Measurements from ENCODE around the gene COL26A1. TPM values are rescaled to one million over a fixed set of nuclear protein-coding genes. Genes with fewer than 3 reads are reported as not detected.
A peak's percentile ranks its signal among the peaks of the same experiment; 100 is the strongest.

Gene COL26A1
- total RNA-seq, 2 donors from 2014 or later, result 3.8 to 10.3 TPM

DNA sequence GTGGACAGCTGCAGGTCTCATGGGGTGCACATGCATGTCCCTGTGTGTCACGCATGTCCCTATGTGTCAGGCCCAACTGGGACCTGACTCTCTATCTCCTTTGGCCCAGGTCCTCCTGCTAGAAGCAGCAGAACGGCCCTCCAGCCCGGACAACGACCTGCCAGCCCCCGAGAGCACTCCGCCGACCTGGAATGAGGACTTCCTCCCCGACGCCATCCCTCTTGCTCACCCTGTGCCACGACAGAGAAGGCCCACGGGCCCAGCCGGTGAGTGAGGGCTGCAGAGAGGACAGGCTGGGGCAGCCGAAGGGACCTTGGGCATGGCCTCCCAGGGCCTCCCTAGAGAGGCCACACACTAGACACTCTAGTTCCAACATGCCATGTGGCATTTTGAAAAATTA is 177.1 kb downstream of the COL26A1 start:
- no peaks in the 10 kb centered on the region for H3K27me3 ChIP-seq (replicated peaks; ENCODE audit: insufficient read depth)
- TF ChIP-seq, protein P1, sequence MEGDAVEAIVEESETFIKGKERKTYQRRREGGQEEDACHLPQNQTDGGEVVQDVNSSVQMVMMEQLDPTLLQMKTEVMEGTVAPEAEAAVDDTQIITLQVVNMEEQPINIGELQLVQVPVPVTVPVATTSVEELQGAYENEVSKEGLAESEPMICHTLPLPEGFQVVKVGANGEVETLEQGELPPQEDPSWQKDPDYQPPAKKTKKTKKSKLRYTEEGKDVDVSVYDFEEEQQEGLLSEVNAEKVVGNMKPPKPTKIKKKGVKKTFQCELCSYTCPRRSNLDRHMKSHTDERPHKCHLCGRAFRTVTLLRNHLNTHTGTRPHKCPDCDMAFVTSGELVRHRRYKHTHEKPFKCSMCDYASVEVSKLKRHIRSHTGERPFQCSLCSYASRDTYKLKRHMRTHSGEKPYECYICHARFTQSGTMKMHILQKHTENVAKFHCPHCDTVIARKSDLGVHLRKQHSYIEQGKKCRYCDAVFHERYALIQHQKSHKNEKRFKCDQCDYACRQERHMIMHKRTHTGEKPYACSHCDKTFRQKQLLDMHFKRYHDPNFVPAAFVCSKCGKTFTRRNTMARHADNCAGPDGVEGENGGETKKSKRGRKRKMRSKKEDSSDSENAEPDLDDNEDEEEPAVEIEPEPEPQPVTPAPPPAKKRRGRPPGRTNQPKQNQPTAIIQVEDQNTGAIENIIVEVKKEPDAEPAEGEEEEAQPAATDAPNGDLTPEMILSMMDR (IDR thresholded peaks at IDR 0.05), result no peak
- TF ChIP-seq POLR2AphosphoS5 (IDR thresholded peaks at IDR 0.05) (no peak), POLR2A (IDR thresholded peaks at IDR 0.05) (no peak)
- no peaks in the 10 kb centered on the region for H3K9me3 ChIP-seq
- no peak overlapping the region for H3K27ac ChIP-seq
- no peak overlapping the region for H3K4me3 ChIP-seq
- 84% methylated on average over 13 of the region's 13 CpGs for WGBS
- no peaks in the 10 kb centered on the region for H3K4me1 ChIP-seq (replicated peaks)
- intact Hi-C loops (cut with DNase I), result loop anchor here (2.0 kb wide), 2 partner anchors 177 to 217 kb away; partner anchors contain the start of gene COL26A1
- no peaks in the 10 kb centered on the region for H3K36me3 ChIP-seq
- DNase-seq (ENCODE audit: low spot score), result no peak

DNA sequence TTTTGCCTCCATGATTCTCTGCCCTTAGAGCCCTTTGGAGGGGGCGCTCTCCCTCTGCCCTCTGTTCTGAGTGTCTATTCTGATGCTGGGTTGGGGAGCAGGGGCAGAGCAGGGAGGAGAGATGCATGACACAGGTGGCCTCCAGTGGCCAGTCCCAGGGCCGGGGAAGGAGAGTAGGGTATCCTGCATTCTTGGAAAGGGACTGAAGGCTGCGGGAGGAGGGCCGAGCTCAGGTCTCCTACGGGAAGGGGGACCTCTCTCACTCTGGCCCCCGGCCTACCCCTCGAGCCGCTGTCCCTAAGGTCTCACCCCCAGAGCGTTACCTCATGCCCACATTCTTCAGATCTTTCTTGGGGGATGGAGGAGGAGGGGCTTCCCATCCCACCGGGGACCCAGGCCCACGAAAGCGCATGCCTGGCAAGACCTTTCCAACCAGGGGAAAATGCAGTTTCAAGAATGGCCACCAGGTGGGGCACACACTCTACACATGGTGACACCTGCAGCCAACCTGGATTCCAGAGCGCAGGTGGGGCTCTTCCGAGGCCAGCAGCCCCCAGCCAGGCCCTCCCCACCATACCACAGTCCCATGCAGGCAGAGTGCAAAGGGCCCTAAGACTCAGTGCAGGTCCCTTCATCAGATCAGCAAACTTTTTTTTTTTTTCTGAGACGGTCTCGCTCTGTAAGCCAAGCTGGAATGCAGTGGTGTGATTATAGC is 180.0 kb downstream of the COL26A1 start:
- peak; percentile 62 for DNase-seq (ENCODE audit: low spot score)
- Histone ChIP-seq H3K4me3 (no peak overlapping the region), H3K27me3 (replicated peaks; ENCODE audit: insufficient read depth) (no peaks in the 10 kb centered on the region), H3K4me1 (replicated peaks) (no peaks in the 10 kb centered on the region), H3K27ac (no peak overlapping the region), H3K36me3 (no peaks in the 10 kb centered on the region), H3K9me3 (no peaks in the 10 kb centered on the region)
- WGBS, result 32% methylated on average over 15 of the region's 16 CpGs
- TF ChIP-seq POLR2A (IDR thresholded peaks at IDR 0.05) (no peak), POLR2AphosphoS5 (IDR thresholded peaks at IDR 0.05) (no peak)
- TF ChIP-seq, protein P1 (IDR thresholded peaks at IDR 0.05), result peak; percentile 88 to 93 (median 88)
- intact Hi-C loops (cut with DNase I), result loop anchor here (2.0 kb wide), 1 partner anchor 730 kb away; no protein-coding TSS in a partner anchor

DNA sequence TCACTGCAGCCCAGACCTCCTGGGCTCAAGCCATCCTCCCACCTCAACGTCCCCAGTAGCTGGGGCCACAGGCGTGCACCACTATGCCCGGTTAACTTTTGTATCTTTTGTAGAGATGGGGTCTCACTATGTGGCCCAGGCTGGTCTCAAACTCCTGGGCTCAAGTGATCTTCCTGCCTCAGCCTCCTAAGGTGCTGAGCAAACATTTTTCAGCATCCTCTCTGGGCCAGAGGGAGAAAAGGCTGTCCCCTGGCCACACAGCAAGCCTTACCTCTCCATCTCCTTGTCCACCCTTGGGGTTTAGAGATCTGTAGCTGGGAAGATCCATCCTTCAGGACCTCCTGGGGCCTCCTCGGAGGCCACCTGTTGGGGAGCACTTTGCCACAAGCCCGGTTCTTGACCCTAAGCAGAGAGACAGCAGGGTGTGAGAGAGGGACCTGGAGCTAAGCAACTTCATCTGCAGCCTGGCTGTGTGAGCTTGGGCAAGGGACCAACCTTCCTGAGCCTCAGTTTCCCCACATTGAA is 180.6 kb downstream of the COL26A1 start:
- Histone ChIP-seq H3K4me1 (replicated peaks) (no peaks in the 10 kb centered on the region), H3K27ac (no peak overlapping the region), H3K4me3 (no peak overlapping the region), H3K27me3 (replicated peaks; ENCODE audit: insufficient read depth) (no peaks in the 10 kb centered on the region), H3K9me3 (no peaks in the 10 kb centered on the region), H3K36me3 (no peaks in the 10 kb centered on the region)
- no peak for DNase-seq (ENCODE audit: low spot score)
- intact Hi-C loops (cut with DNase I), result loop anchor here (2.0 kb wide), 1 partner anchor 729 kb away; no protein-coding TSS in a partner anchor
- TF ChIP-seq POLR2AphosphoS5 (IDR thresholded peaks at IDR 0.05) (no peak), POLR2A (IDR thresholded peaks at IDR 0.05) (no peak)
- TF ChIP-seq, protein P1 (IDR thresholded peaks at IDR 0.05), result no peak
- 47% methylated on average over 5 of the region's 5 CpGs for WGBS

DNA sequence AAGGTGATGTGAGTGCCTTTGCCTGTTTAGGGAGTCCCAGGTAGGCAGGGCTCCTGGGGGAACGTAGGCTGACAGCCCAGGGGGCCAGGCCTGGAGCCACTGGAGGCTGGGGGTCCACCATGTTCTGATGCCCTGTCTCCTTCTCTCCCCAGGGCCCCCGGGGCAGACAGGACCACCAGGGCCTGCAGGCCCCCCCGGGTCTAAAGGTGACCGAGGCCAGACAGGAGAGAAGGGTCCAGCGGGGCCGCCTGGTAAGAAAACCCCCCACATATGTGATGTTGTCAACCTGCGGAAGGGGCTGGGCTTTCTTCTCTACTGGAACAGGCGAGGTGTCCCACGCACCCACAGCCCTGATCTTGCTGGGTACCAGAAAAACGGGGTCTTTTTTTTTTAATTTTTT is 181.2 kb downstream of the COL26A1 start:
- no peak overlapping the region for H3K27ac ChIP-seq
- H3K9me3 ChIP-seq, result no peaks in the 10 kb centered on the region
- DNase-seq (ENCODE audit: low spot score), result no peak
- 94% methylated on average over 10 of the region's 10 CpGs for WGBS
- no peaks in the 10 kb centered on the region for H3K27me3 ChIP-seq (replicated peaks; ENCODE audit: insufficient read depth)
- H3K36me3 ChIP-seq, result no peaks in the 10 kb centered on the region
- TF ChIP-seq, protein P1 (IDR thresholded peaks at IDR 0.05), result no peak
- TF ChIP-seq POLR2AphosphoS5 (IDR thresholded peaks at IDR 0.05) (no peak), POLR2A (IDR thresholded peaks at IDR 0.05) (no peak)
- no peak overlapping the region for H3K4me3 ChIP-seq
- intact Hi-C loops (cut with DNase I), result loop anchor here (2.0 kb wide), 1 partner anchor 729 kb away; no protein-coding TSS in a partner anchor
- no peaks in the 10 kb centered on the region for H3K4me1 ChIP-seq (replicated peaks)
